Left lobe of liver (tissue), 2 donors: ENCODE results near the gene ATP1B1. TPM values are rescaled to one million over a fixed set of nuclear protein-coding genes. Genes with fewer than 3 reads are reported as not detected.
A peak's percentile ranks its signal among the peaks of the same experiment; 100 is the strongest.
"Not testable (repeated sequence)": the region's sequence is repeated elsewhere in the genome, so short reads cannot be mapped to it uniquely, and the experiment has no call there.

Experiments used
- ATAC-seq: fragments of 200-7000 bp; cut with Tn5 transposase; one replicate; pipeline ENCODE4 v1.9.1; 2020; ENCODE audit warnings: mild to moderate bottlenecking, moderate library complexity
- DNase-seq: peaks from one replicate; pipeline ENCODE4 v3.0.0-alpha.2; 2020; ENCODE audit warnings: low spot score
- total RNA-seq: library from RNA; stranded (reverse); gene quantifications from one replicate; pipeline ENCODE4 v1.2.1, GENCODE V29; 2021
- donor health status: DM: no; HTN: no; CAD: no; lungs with moderate emphysema.
- donor health status: DM: no; HTN: yes; CAD: no.

Gene ATP1B1
- total RNA-seq, 1 donor from 2014 or later, result 70.3 TPM

GRCh38 chr1:169138866-169139670 is 32.6 kb downstream of the ATP1B1 start:
- DNase-seq (no peak), ATAC-seq (peak; percentile 71)

GRCh38 chr1:169141356-169141755 is 34.9 kb downstream of the ATP1B1 start:
- DNase-seq, result no peak
- ATAC-seq, result no peak

GRCh38 chr1:169142129-169142528 is 35.6 kb downstream of the ATP1B1 start:
- no peak for DNase-seq
- ATAC-seq, result no peak

GRCh38 chr1:169143346-169143745 is 36.9 kb downstream of the ATP1B1 start:
- ATAC-seq, result no peak
- no peak for DNase-seq

GRCh38 chr1:169143984-169144383 is 37.5 kb downstream of the ATP1B1 start:
- DNase-seq (no peak), ATAC-seq (no peak)

GRCh38 chr1:169144941-169145626 is 38.6 kb downstream of the ATP1B1 start:
- peak; percentile 80 for ATAC-seq
- peak; percentile 66 for DNase-seq

- no peak for DNase-seq
- ATAC-seq, result no peak
These were observed 40.2 kb downstream of the ATP1B1 start for GRCh38 chr1:169146576-169147214.

GRCh38 chr1:169148472-169149252 is 42.2 kb downstream of the ATP1B1 start:
- ATAC-seq (peak; percentile 77), DNase-seq (peak; percentile 77)

GRCh38 chr1:169149555-169150286 is 43.2 kb downstream of the ATP1B1 start:
- no peak for DNase-seq
- ATAC-seq, result no peak

GRCh38 chr1:169150641-169151337 is 44.3 kb downstream of the ATP1B1 start:
- no peak for ATAC-seq
- no peak for DNase-seq

GRCh38 chr1:169151338-169151837 is 44.9 kb downstream of the ATP1B1 start:
- ATAC-seq (no peak), DNase-seq (no peak)

- ATAC-seq (no peak), DNase-seq (no peak)
These were observed 49.2 kb downstream of the ATP1B1 start for GRCh38 chr1:169155675-169156074.

- DNase-seq (no peak), ATAC-seq (peak; percentile 53)
These were observed 50.1 kb downstream of the ATP1B1 start for GRCh38 chr1:169156580-169156979.

GRCh38 chr1:169160845-169161495 is 54.5 kb downstream of the ATP1B1 start:
- no peak for DNase-seq
- peak; percentile 83 for ATAC-seq

GRCh38 chr1:169161496-169162194 is 55.2 kb downstream of the ATP1B1 start:
- DNase-seq (no peak), ATAC-seq (peak; percentile 27)

GRCh38 chr1:169163059-169163458 is 56.6 kb downstream of the ATP1B1 start:
- DNase-seq (no peak), ATAC-seq (no peak)

GRCh38 chr1:169175461-169175860 is 69.0 kb downstream of the ATP1B1 start:
- no peak for ATAC-seq
- no peak for DNase-seq

- not testable (repeated sequence) for DNase-seq, ATAC-seq
These were observed 72.9 kb downstream of the ATP1B1 start for GRCh38 chr1:169179431-169179830.
